Activated T-helper 17 cell treated with anti-CD3 and anti-CD28 coated beads, Interleukin-2, amount 50 U/mL, for 72 hours (primary cell): Measurements from ENCODE around the gene HS6ST1. TPM values are rescaled to one million over a fixed set of nuclear protein-coding genes. Genes with fewer than 3 reads are reported as not detected.
A peak's percentile ranks its signal among the peaks of the same experiment; 100 is the strongest.

Source experiments
- ATAC-seq: fragments of 150-1000 bp; cut with Tn5 transposase; replicated peaks from 2 replicates; pipeline ENCODE4 v1.10.0; 2021; ENCODE audit warnings: mild to moderate bottlenecking, moderate library complexity
- H3K27ac Mint-ChIP-seq: one replicate; pipeline ENCODE4 v1.8.0; 2022; ENCODE audit warnings: mixed read lengths
- H3K27me3 Mint-ChIP-seq: one replicate; pipeline ENCODE4 v1.8.0; 2022; ENCODE audit warnings: mixed read lengths
- H3K36me3 Mint-ChIP-seq: one replicate; pipeline ENCODE4 v1.8.0; 2022; ENCODE audit warnings: low read depth, mild to moderate bottlenecking, mixed read lengths
- H3K4me1 Mint-ChIP-seq: one replicate; pipeline ENCODE4 v1.8.0; 2022; ENCODE audit warnings: mixed read lengths
- H3K4me3 Mint-ChIP-seq: one replicate; pipeline ENCODE4 v1.8.0; 2022; ENCODE audit warnings: mild to moderate bottlenecking, mixed read lengths
- H3K9me3 Mint-ChIP-seq: one replicate; pipeline ENCODE4 v1.8.0; 2022; ENCODE audit warnings: mixed read lengths
- total RNA-seq, 2 donors: library from RNA; stranded (reverse); gene quantifications; one replicate each; pipeline ENCODE4 v1.2.3, GENCODE V29; 2022

Gene HS6ST1
- total RNA-seq: 1 to 10 TPM; 3.8 to 7.8 TPM

GRCh38 chr2:128318776-128319464, at the start of gene HS6ST1:
TSS of gene HS6ST1 (minus strand) at chr2:128318868. CDS start at chr2:128318563, 305 bp downstream.
- H3K36me3 Mint-ChIP-seq: no peaks in the 10 kb centered on the region
- ATAC-seq: peak; percentile 81
- peak within 1 kb of the TSS; percentile 78 for H3K4me3 Mint-ChIP-seq
- no peak within 1 kb of the TSS for H3K27ac Mint-ChIP-seq
- no peaks in the 10 kb centered on the region for H3K27me3 Mint-ChIP-seq
- H3K9me3 Mint-ChIP-seq: no peaks in the 10 kb centered on the region
- peaks cover 10% of the 10 kb centered on the region for H3K4me1 Mint-ChIP-seq

GRCh38 chr2:128367601-128368359, 49.1 kb upstream of the HS6ST1 start:
- Mint-ChIP-seq H3K9me3 (no peaks in the 10 kb centered on the region), H3K27ac (no peak overlapping the region), H3K4me3 (no peak overlapping the region), H3K4me1 (no peaks in the 10 kb centered on the region), H3K27me3 (no peaks in the 10 kb centered on the region), H3K36me3 (no peaks in the 10 kb centered on the region)
- ATAC-seq: no peak

- no peaks in the 10 kb centered on the region for H3K36me3 Mint-ChIP-seq
- H3K4me1 Mint-ChIP-seq: no peaks in the 10 kb centered on the region
- H3K9me3 Mint-ChIP-seq: no peaks in the 10 kb centered on the region
- no peaks in the 10 kb centered on the region for H3K27me3 Mint-ChIP-seq
- H3K27ac Mint-ChIP-seq: no peak overlapping the region
- no peak for ATAC-seq
- H3K4me3 Mint-ChIP-seq: no peak overlapping the region
Observed at GRCh38 chr2:128366713-128367511, 48.2 kb upstream of the HS6ST1 start.

GRCh38 chr2:128365217-128365905, 46.7 kb upstream of the HS6ST1 start:
- no peaks in the 10 kb centered on the region for H3K36me3 Mint-ChIP-seq
- no peaks in the 10 kb centered on the region for H3K4me1 Mint-ChIP-seq
- no peak overlapping the region for H3K27ac Mint-ChIP-seq
- no peak for ATAC-seq
- H3K4me3 Mint-ChIP-seq: no peak overlapping the region
- H3K27me3 Mint-ChIP-seq: no peaks in the 10 kb centered on the region
- no peaks in the 10 kb centered on the region for H3K9me3 Mint-ChIP-seq

GRCh38 chr2:128364441-128364911, 45.8 kb upstream of the HS6ST1 start:
- Mint-ChIP-seq H3K36me3 (no peaks in the 10 kb centered on the region), H3K27ac (no peak overlapping the region)
- ATAC-seq: no peak

GRCh38 chr2:128363934-128364361, 45.3 kb upstream of the HS6ST1 start:
- Mint-ChIP-seq H3K27ac (no peak overlapping the region), H3K9me3 (no peaks in the 10 kb centered on the region), H3K36me3 (no peaks in the 10 kb centered on the region), H3K4me3 (no peak overlapping the region), H3K27me3 (peaks cover 3% of the 10 kb centered on the region), H3K4me1 (no peaks in the 10 kb centered on the region)
- no peak for ATAC-seq

More at GRCh38 chr2:128364441-128364911, 45.8 kb upstream of the HS6ST1 start:
- no peak overlapping the region for H3K4me3 Mint-ChIP-seq
- no peaks in the 10 kb centered on the region for H3K4me1 Mint-ChIP-seq
- no peaks in the 10 kb centered on the region for H3K9me3 Mint-ChIP-seq
- H3K27me3 Mint-ChIP-seq: peaks cover 3% of the 10 kb centered on the region

- H3K27ac Mint-ChIP-seq: no peak overlapping the region
- peaks cover 3% of the 10 kb centered on the region for H3K27me3 Mint-ChIP-seq
- ATAC-seq: no peak
- no peaks in the 10 kb centered on the region for H3K4me1 Mint-ChIP-seq
- H3K36me3 Mint-ChIP-seq: no peaks in the 10 kb centered on the region
- no peaks in the 10 kb centered on the region for H3K9me3 Mint-ChIP-seq
- H3K4me3 Mint-ChIP-seq: no peak overlapping the region
Observed at GRCh38 chr2:128362889-128363228, 44.2 kb upstream of the HS6ST1 start.

- ATAC-seq: no peak
- H3K9me3 Mint-ChIP-seq: no peaks in the 10 kb centered on the region
- H3K27me3 Mint-ChIP-seq: peaks cover 3% of the 10 kb centered on the region
- no peaks in the 10 kb centered on the region for H3K36me3 Mint-ChIP-seq
- no peaks in the 10 kb centered on the region for H3K4me1 Mint-ChIP-seq
- no peak overlapping the region for H3K4me3 Mint-ChIP-seq
- no peak overlapping the region for H3K27ac Mint-ChIP-seq
Observed at GRCh38 chr2:128362176-128362888, 43.7 kb upstream of the HS6ST1 start.

- H3K27ac Mint-ChIP-seq: no peak overlapping the region
Observed at GRCh38 chr2:128361376-128362131, 42.9 kb upstream of the HS6ST1 start.

GRCh38 chr2:128360711-128361110, 42.0 kb upstream of the HS6ST1 start:
- no peaks in the 10 kb centered on the region for H3K36me3 Mint-ChIP-seq
- H3K4me3 Mint-ChIP-seq: no peak overlapping the region
- peaks cover 3% of the 10 kb centered on the region for H3K27me3 Mint-ChIP-seq
- H3K27ac Mint-ChIP-seq: no peak overlapping the region
- no peaks in the 10 kb centered on the region for H3K9me3 Mint-ChIP-seq
- H3K4me1 Mint-ChIP-seq: no peaks in the 10 kb centered on the region
- ATAC-seq: no peak

More at GRCh38 chr2:128361376-128362131, 42.9 kb upstream of the HS6ST1 start:
- H3K4me3 Mint-ChIP-seq: no peak overlapping the region
- H3K4me1 Mint-ChIP-seq: no peaks in the 10 kb centered on the region
- H3K36me3 Mint-ChIP-seq: no peaks in the 10 kb centered on the region
- no peak for ATAC-seq
- no peaks in the 10 kb centered on the region for H3K9me3 Mint-ChIP-seq
- peaks cover 3% of the 10 kb centered on the region for H3K27me3 Mint-ChIP-seq

- no peak overlapping the region for H3K4me3 Mint-ChIP-seq
- no peak for ATAC-seq
- H3K36me3 Mint-ChIP-seq: no peaks in the 10 kb centered on the region
- peaks cover 3% of the 10 kb centered on the region for H3K27me3 Mint-ChIP-seq
- H3K27ac Mint-ChIP-seq: no peak overlapping the region
- no peaks in the 10 kb centered on the region for H3K9me3 Mint-ChIP-seq
- no peaks in the 10 kb centered on the region for H3K4me1 Mint-ChIP-seq
Observed at GRCh38 chr2:128359841-128360240, 41.2 kb upstream of the HS6ST1 start.

- no peak overlapping the region for H3K27ac Mint-ChIP-seq
Observed at GRCh38 chr2:128358941-128359731, 40.5 kb upstream of the HS6ST1 start.

More at GRCh38 chr2:128358941-128359731, 40.5 kb upstream of the HS6ST1 start:
- Mint-ChIP-seq H3K27me3 (peaks cover 3% of the 10 kb centered on the region), H3K9me3 (no peaks in the 10 kb centered on the region), H3K4me3 (no peak overlapping the region), H3K36me3 (no peaks in the 10 kb centered on the region), H3K4me1 (no peaks in the 10 kb centered on the region)
- ATAC-seq: no peak
